Tibial nerve (tissue), 4 donors: ENCODE results near the gene PREX1. TPM values are rescaled to one million over a fixed set of nuclear protein-coding genes. Genes with fewer than 3 reads are reported as not detected.

Experiments
- DNase-seq, 2 donors: peaks; one replicate each; pipeline ENCODE4 v3.0.0-alpha.2; 2019; ENCODE audit warnings: low spot score in 2 of 2
- H3K27ac ChIP-seq, 4 donors: fragments of 200-600 bp; sonication (generic) in 3 of 4; one replicate each; pipeline ENCODE4 v1.5.1; 2017 to 2019; ENCODE audit warnings: mild to moderate bottlenecking in 1 of 4
- H3K27me3 ChIP-seq, 2 donors: fragments of 200-600 bp; sonication (generic) in 1 of 2; one replicate each; pipeline versions ENCODE4 v1.5.1 to v1.6.0; 2017 to 2019
- H3K36me3 ChIP-seq, 3 donors: fragments of 200-600 bp; sonication (generic); one replicate each; pipeline ENCODE4 v1.5.1; 2018 to 2019
- H3K4me1 ChIP-seq, 4 donors: fragments of 200-600 bp; sonication (generic) in 3 of 4; one replicate each; pipeline ENCODE4 v1.5.1; 2017 to 2019
- H3K4me3 ChIP-seq, 4 donors: fragments of 200-600 bp; sonication (generic) in 3 of 4; one replicate each; pipeline ENCODE4 v1.5.1; 2017 to 2019; ENCODE audit warnings: mild to moderate bottlenecking in 1 of 4, moderate library complexity in 1 of 4
- H3K9me3 ChIP-seq, 4 donors: fragments of 200-600 bp; sonication (generic) in 3 of 4; one replicate each; pipeline ENCODE4 v1.5.1; 2017 to 2019
- CTCF ChIP-seq, 5 experiments: fragments of 200-600 bp in 3 of 5; fragments of 450-650 bp in 2 of 5; sonication (generic) in 3 of 5; IDR thresholded peaks; one replicate each; pipeline ENCODE4 v1.5.1; 2016 to 2019; ENCODE audit warnings: antibody characterized with exemption in 5 of 5, mild to moderate bottlenecking in 3 of 5, moderate library complexity in 2 of 5
- EP300 ChIP-seq, 2 donors: sonication (generic); formaldehyde crosslinking; IDR thresholded peaks; one replicate each; pipeline ENCODE4 v1.6.1; 2017; ENCODE audit warnings: antibody characterized with exemption in 2 of 2, mild to moderate bottlenecking in 1 of 2
- POLR2A ChIP-seq, 2 donors: fragments of 450-650 bp; IDR thresholded peaks; one replicate each; pipeline ENCODE4 v1.6.1; 2017; ENCODE audit warnings: antibody characterized with exemption in 2 of 2, mild to moderate bottlenecking in 2 of 2, moderate library complexity in 2 of 2
- WGBS, 2 donors: methylation state at CpG; one replicate each; pipeline ENCODE4 v1.1.5; 2018; 5-methylcytosine and 5-hydroxymethylcytosine counted together
- total RNA-seq, 4 donors: library from RNA; depleted of rRNA; stranded (reverse); fragments of >200 nt; gene quantifications; one replicate each; pipeline ENCODE4 v1.1.0, GENCODE V29; 2016

Gene PREX1
- total RNA-seq, 4 donors from 2014 or later, result 30.1 to 50.7 (median 32.5) TPM

- Histone ChIP-seq H3K4me1 (peaks cover 0 to 7% (median 0%) of the 10 kb centered on the region in 4 donors), H3K27ac (no peak overlapping the region), H3K9me3 (no peaks in the 10 kb centered on the region), H3K36me3 (peaks cover 0 to 88% (median 36%) of the 10 kb centered on the region in 3 donors), H3K27me3 (no peaks in the 10 kb centered on the region), H3K4me3 (no peak overlapping the region)
- no peak for DNase-seq
- WGBS, 2 donors, result 45 to 71% methylated on average over 7 to 14 of the region's 16 CpGs
- no peak for TF ChIP-seq POLR2A (IDR thresholded peaks at IDR 0.05)
- TF ChIP-seq CTCF (IDR thresholded peaks at IDR 0.05), result no peak
- TF ChIP-seq EP300 (IDR thresholded peaks at IDR 0.05), result no peak
These were observed 174.7 kb downstream of the PREX1 start for GRCh38 chr20:48652961-48653705.

- TF ChIP-seq CTCF (IDR thresholded peaks at IDR 0.05) (no peak), POLR2A (IDR thresholded peaks at IDR 0.05) (no peak), EP300 (IDR thresholded peaks at IDR 0.05) (no peak)
- no peak overlapping the region for H3K4me3 ChIP-seq
- H3K4me1 ChIP-seq, result no peaks in the 10 kb centered on the region
- WGBS, 2 donors, result 93 to 96% methylated on average over 11 of the region's 11 CpGs
- no peaks in the 10 kb centered on the region for H3K27me3 ChIP-seq
- no peak for DNase-seq
- no peaks in the 10 kb centered on the region for H3K9me3 ChIP-seq
- no peak overlapping the region for H3K27ac ChIP-seq
- peaks cover 0 to 96% (median 33%) of the 10 kb centered on the region in 3 donors for H3K36me3 ChIP-seq
These were observed 175.8 kb downstream of the PREX1 start for GRCh38 chr20:48651960-48652359.

GRCh38 chr20:48651271-48651670, 176.5 kb downstream of the PREX1 start:
- Histone ChIP-seq H3K27me3 (no peaks in the 10 kb centered on the region), H3K36me3 (peaks cover 0 to 96% (median 28%) of the 10 kb centered on the region in 3 donors)
- 89 to 96% methylated on average over 14 of the region's 14 CpGs for WGBS, 2 donors

GRCh38 chr20:48649868-48650267, 177.9 kb downstream of the PREX1 start:
- H3K36me3 ChIP-seq, result peaks cover 0 to 98% (median 28%) of the 10 kb centered on the region in 3 donors
- no peak overlapping the region for H3K27ac ChIP-seq
- H3K27me3 ChIP-seq, result no peaks in the 10 kb centered on the region
- no peaks in the 10 kb centered on the region for H3K4me1 ChIP-seq
- H3K9me3 ChIP-seq, result no peaks in the 10 kb centered on the region
- no peak for DNase-seq
- 94 to 96% methylated on average over 9 of the region's 9 CpGs for WGBS, 2 donors
- TF ChIP-seq CTCF (IDR thresholded peaks at IDR 0.05) (no peak), POLR2A (IDR thresholded peaks at IDR 0.05) (no peak), EP300 (IDR thresholded peaks at IDR 0.05) (no peak)
- H3K4me3 ChIP-seq, result no peak overlapping the region

More at GRCh38 chr20:48651271-48651670, 176.5 kb downstream of the PREX1 start:
- DNase-seq, result no peak
- H3K4me3 ChIP-seq, result no peak overlapping the region
- no peaks in the 10 kb centered on the region for H3K4me1 ChIP-seq
- no peaks in the 10 kb centered on the region for H3K9me3 ChIP-seq
- no peak overlapping the region for H3K27ac ChIP-seq
- no peak for TF ChIP-seq EP300 (IDR thresholded peaks at IDR 0.05)
- TF ChIP-seq POLR2A (IDR thresholded peaks at IDR 0.05), result no peak
- TF ChIP-seq CTCF (IDR thresholded peaks at IDR 0.05), result no peak

GRCh38 chr20:48649104-48649626, 178.6 kb downstream of the PREX1 start:
- peaks cover 0 to 98% (median 28%) of the 10 kb centered on the region in 3 donors for H3K36me3 ChIP-seq

More at GRCh38 chr20:48649104-48649626, 178.6 kb downstream of the PREX1 start:
- no peaks in the 10 kb centered on the region for H3K27me3 ChIP-seq
- no peak overlapping the region for H3K4me3 ChIP-seq
- 93 to 94% methylated on average over 7 to 9 of the region's 9 CpGs for WGBS, 2 donors
- no peaks in the 10 kb centered on the region for H3K9me3 ChIP-seq
- no peak for TF ChIP-seq POLR2A (IDR thresholded peaks at IDR 0.05)
- TF ChIP-seq CTCF (IDR thresholded peaks at IDR 0.05), result no peak
- no peak for TF ChIP-seq EP300 (IDR thresholded peaks at IDR 0.05)
- no peak overlapping the region for H3K27ac ChIP-seq
- H3K4me1 ChIP-seq, result no peaks in the 10 kb centered on the region
- no peak for DNase-seq
